HCT116 (cell line): ENCODE results near the gene USH1G. TPM values are rescaled to one million over a fixed set of nuclear protein-coding genes. Genes with fewer than 3 reads are reported as not detected.

Experiments
- ATAC-seq: fragments of 200-7000 bp; cut with Tn5 transposase; 2 replicates; pipeline ENCODE4 v1.9.1; 2020; ENCODE audit warnings: mild to moderate bottlenecking, moderate library complexity
- BruUV-seq: library from RNA; stranded (reverse); fragments of 400-500 nt; replicated peaks from 2 replicates; lab custom pipeline; 2021; lab: Mats Ljungman, UMichigan
- CTCF ChIA-PET: fragments of 300-600 bp; sonication (Branson Sonifier 250); formaldehyde crosslinking; loops from one replicate; lab custom pipeline; 2021; ENCODE audit warnings: antibody characterized with exemption; lab: Charles Lee
- POLR2A ChIA-PET: fragments of 300-600, 350-600 bp; sonication (Branson Sonifier 250); formaldehyde crosslinking; loops from one replicate; lab custom pipeline; 2021; ENCODE audit warnings: antibody characterized with exemption; lab: Charles Lee
- RAD21 ChIA-PET, 2 experiments: fragments of 300-600 bp; sonication (Branson Sonifier 250); formaldehyde crosslinking; loops; one replicate each; lab custom pipeline; 2023; ENCODE audit warnings: low total read pairs in 2 of 2; ENCODE audit not compliant: uncharacterized antibody in 2 of 2, unreplicated experiment in 2 of 2, low non-redundant PET in 1 of 2; lab: Charles Lee
- DNase-seq: peaks from one replicate; pipeline ENCODE4 v3.0.0-alpha.2; 2010; ENCODE audit warnings: low read depth, low spot score
- H2AFZ ChIP-seq: fragments of 200-600 bp; shearing (Covaris generic), sonication (generic); 2 replicates; pipeline ENCODE4 v1.6.1; 2017; ENCODE audit warnings: low read depth, mixed run types, mixed read lengths, antibody characterized with exemption, low read length; ENCODE audit not compliant: poor library complexity, severe bottlenecking
- H3K27ac ChIP-seq: 2 replicates; pipeline ENCODE4 v1.5.1; 2012; ENCODE audit warnings: low read depth, low read length
- H3K27me3 ChIP-seq: fragments of 200-600 bp; sonication (generic); 2 replicates; pipeline ENCODE4 v1.6.1; 2016; ENCODE audit warnings: mixed run types, low read length, mixed read lengths; ENCODE audit not compliant: insufficient read depth
- H3K36me3 ChIP-seq, 2 experiments: fragments of 200-500 bp in 1 of 2; fragments of 200-600 bp in 1 of 2; sonication (Bioruptor generic) in 1 of 2; sonication (generic) in 1 of 2; 2 replicates each; pipeline versions ENCODE4 v1.5.1 to v1.6.1; 2014 to 2016; ENCODE audit warnings: low read length in 2 of 2, inconsistent platforms in 1 of 2, mixed read lengths in 1 of 2, mixed run types in 1 of 2; ENCODE audit not compliant: insufficient read depth in 2 of 2, control insufficient read depth in 1 of 2
- H3K4me1 ChIP-seq, 2 experiments: fragments of 200-600 bp in 1 of 2; sonication (generic) in 1 of 2; 2 replicates each; pipeline versions ENCODE4 v1.5.1 to v1.6.1; 2012 to 2017; ENCODE audit warnings: low read length in 2 of 2, inconsistent platforms in 1 of 2, mild to moderate bottlenecking in 1 of 2, mixed read lengths in 1 of 2, mixed run types in 1 of 2, moderate library complexity in 1 of 2; ENCODE audit not compliant: insufficient read depth in 2 of 2, control insufficient read depth in 1 of 2
- H3K4me2 ChIP-seq: fragments of 200-600 bp; sonication (generic); 2 replicates; pipeline ENCODE4 v1.6.1; 2017; ENCODE audit warnings: mixed run types, low read length, mixed read lengths
- H3K4me3 ChIP-seq, 2 experiments: fragments of 200-600 bp in 1 of 2; sonication (generic) in 1 of 2; replicated peaks in 1 of 2; 2 replicates each; pipeline ENCODE4 v1.5.1; 2011 to 2016; ENCODE audit warnings: low read length in 2 of 2, control low read depth in 1 of 2, low read depth in 1 of 2, mild to moderate bottlenecking in 1 of 2, mixed read lengths in 1 of 2, mixed run types in 1 of 2
- H3K79me2 ChIP-seq: fragments of 200-600 bp; sonication (generic); 2 replicates; pipeline ENCODE4 v1.6.1; 2017; ENCODE audit warnings: mild to moderate bottlenecking, mixed run types, low read length, moderate library complexity, mixed read lengths; ENCODE audit not compliant: insufficient read depth
- H3K9ac ChIP-seq: fragments of 200-600 bp; sonication (generic); 2 replicates; pipeline ENCODE4 v1.6.1; 2016; ENCODE audit warnings: low read length, mixed read lengths
- H3K9me2 ChIP-seq: fragments of 200-600 bp; sonication (generic), shearing (Covaris generic); 2 replicates; pipeline ENCODE4 v1.6.1; 2017; ENCODE audit warnings: mixed run types, mild to moderate bottlenecking, moderate library complexity; ENCODE audit not compliant: insufficient read depth
- H3K9me3 ChIP-seq, 2 experiments: fragments of 200-500 bp in 1 of 2; fragments of 200-600 bp in 1 of 2; sonication (Bioruptor generic) in 1 of 2; sonication (generic) in 1 of 2; 2 replicates each; pipeline ENCODE4 v1.6.1; 2014 to 2017; ENCODE audit warnings: low read length in 2 of 2, mixed read lengths in 2 of 2, inconsistent platforms in 1 of 2, low read depth in 1 of 2, mild to moderate bottlenecking in 1 of 2, mixed run types in 1 of 2, moderate library complexity in 1 of 2; ENCODE audit not compliant: control insufficient read depth in 1 of 2, insufficient read depth in 1 of 2
- H4K20me1 ChIP-seq: fragments of 200-600 bp; sonication (generic), shearing (Covaris generic); 2 replicates; pipeline ENCODE4 v1.6.1; 2017; ENCODE audit warnings: mixed run types, mild to moderate bottlenecking, moderate library complexity; ENCODE audit not compliant: insufficient read depth
- CBX3 ChIP-seq: IDR thresholded peaks from 2 replicates; pipeline ENCODE4 v1.6.1; 2012; ENCODE audit warnings: low read depth
- CTCF ChIP-seq, 3 experiments: fragments of 200-600 bp in 1 of 3; sonication (generic) in 1 of 3; IDR thresholded peaks in 2 of 3; conservative IDR thresholded peaks in 1 of 3; 2 replicates each; pipeline ENCODE4 v1.5.1; 2012 to 2017; ENCODE audit warnings: low read depth in 2 of 3, low read length in 2 of 3, antibody characterized with exemption in 1 of 3, borderline replicate concordance in 1 of 3, control low read depth in 1 of 3, mild to moderate bottlenecking in 1 of 3, mixed read lengths in 1 of 3, mixed run types in 1 of 3, moderate library complexity in 1 of 3; ENCODE audit not compliant: insufficient read depth in 1 of 3
- EGR1 ChIP-seq: IDR thresholded peaks from 2 replicates; pipeline ENCODE4 v1.6.1; 2012; ENCODE audit warnings: low read depth
- ELF1 ChIP-seq: IDR thresholded peaks from 2 replicates; pipeline ENCODE4 v1.6.1; 2012; ENCODE audit warnings: low read depth, borderline replicate concordance
- EZH2phosphoT487 ChIP-seq: fragments of 200-600 bp; IDR thresholded peaks from 2 replicates; pipeline ENCODE4 v1.6.1; 2018; ENCODE audit warnings: antibody characterized with exemption, borderline replicate concordance
- FOSL1 ChIP-seq: IDR thresholded peaks from 2 replicates; pipeline ENCODE4 v1.6.1; 2012; ENCODE audit warnings: low read depth
- JUND ChIP-seq: IDR thresholded peaks from 2 replicates; pipeline ENCODE4 v1.6.1; 2012
- MAX ChIP-seq: IDR thresholded peaks from 2 replicates; pipeline ENCODE4 v1.6.1; 2012
- POLR2A ChIP-seq: IDR thresholded peaks from 2 replicates; pipeline ENCODE4 v1.7.0; 2011; ENCODE audit warnings: borderline replicate concordance; ENCODE audit not compliant: insufficient read depth, insufficient read length; ENCODE audit errors: extremely low read depth
- YY1 ChIP-seq: IDR thresholded peaks from 2 replicates; pipeline ENCODE4 v1.6.1; 2011; ENCODE audit warnings: low read length, low read depth, moderate library complexity, mild to moderate bottlenecking; ENCODE audit not compliant: insufficient replicate concordance; ENCODE audit errors: extremely low read depth
- intact Hi-C: fragments of 100-400 bp; cut with micrococcal nuclease; formaldehyde crosslinking; loops from 2 replicates; pipeline ENCODE4 v1.10.0; 2022
- total RNA-seq: library from RNA; stranded (reverse); gene quantifications from one replicate; pipeline ENCODE4 v1.2.1, GENCODE V29; 2021; ENCODE audit not compliant: unreplicated experiment
- TF ChIP-seq, protein P1 (sequence below): IDR thresholded peaks from 2 replicates; pipeline ENCODE4 v1.6.1; 2012; ENCODE audit warnings: low read depth
- TF ChIP-seq, protein P2 (sequence below): IDR thresholded peaks from 2 replicates; pipeline ENCODE4 v1.6.1; 2012

Gene USH1G
- total RNA-seq, 1 experiment from 2014 or later = 3.1 TPM

DNA sequence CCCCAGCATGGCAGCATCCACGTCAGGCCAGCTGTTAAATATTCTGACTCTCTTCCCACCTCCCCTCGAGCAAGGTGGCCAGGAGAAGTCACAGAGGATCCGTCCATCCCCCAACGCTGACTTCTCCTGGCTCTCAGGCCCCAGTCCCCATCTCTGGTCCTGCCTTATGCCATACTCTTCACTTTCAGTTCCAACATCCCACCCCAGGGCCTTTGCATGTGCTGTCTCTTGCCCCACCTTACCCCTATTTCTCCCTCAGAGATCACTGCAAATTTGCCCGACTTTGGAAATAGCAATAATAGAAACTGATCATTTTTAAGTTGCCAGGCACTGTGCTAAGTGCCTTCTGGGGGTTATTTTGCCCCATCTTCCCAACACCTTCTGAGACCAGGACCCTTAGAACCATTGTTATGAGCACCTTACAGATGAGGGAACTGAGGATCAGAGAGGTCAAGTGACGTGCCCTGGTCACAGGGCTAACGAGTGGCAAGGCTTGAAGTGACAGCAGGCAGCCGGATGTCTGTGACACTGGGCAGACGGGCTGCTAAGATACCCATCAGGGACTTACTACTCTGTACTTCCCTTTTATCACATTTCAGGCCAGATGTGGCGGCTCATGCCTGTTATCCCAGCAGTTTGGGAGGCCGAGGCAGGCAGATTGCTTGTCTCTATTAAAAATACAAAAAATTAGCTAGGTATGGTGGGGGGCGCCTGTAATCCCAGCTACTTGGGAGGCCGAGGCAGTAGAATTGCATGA, 31.8 kb upstream of the USH1G start (continued):
- TF ChIP-seq ELF1 (no peak), FOSL1 (no peak), MAX (no peak), EZH2phosphoT487 (no peak)

GRCh38 chr17:74954115-74954514, 31.1 kb upstream of the USH1G start:
- no TSS peak for BruUV-seq
- Histone ChIP-seq H3K9me2 (no peaks in the 10 kb centered on the region), H3K4me3 (no peak overlapping the region), H3K4me2 (no peak overlapping the region), H3K79me2 (no peaks in the 10 kb centered on the region), H2AFZ (no peak overlapping the region), H3K9me3 (no peaks in the 10 kb centered on the region), H3K36me3 (no peaks in the 10 kb centered on the region), H3K27ac (no peak overlapping the region), H3K9ac (no peak overlapping the region), H3K27me3 (no peaks in the 10 kb centered on the region), H3K4me1 (peaks cover 2 to 16% of the 10 kb centered on the region in 2 experiments; a peak in 3 of 4 replicates), H4K20me1 (no peaks in the 10 kb centered on the region)
- intact Hi-C loops = no loop called here
- CTCF ChIA-PET = no interaction called here
- ATAC-seq (no peak), DNase-seq (no peak)
- POLR2A ChIA-PET = no interaction called here
- no peak for TF ChIP-seq CBX3
- no peak for TF ChIP-seq POLR2A
- TF ChIP-seq JUND = no peak
- no peak for TF ChIP-seq YY1
- TF ChIP-seq MAX = no peak
- TF ChIP-seq FOSL1 = no peak
- TF ChIP-seq, protein P1, sequence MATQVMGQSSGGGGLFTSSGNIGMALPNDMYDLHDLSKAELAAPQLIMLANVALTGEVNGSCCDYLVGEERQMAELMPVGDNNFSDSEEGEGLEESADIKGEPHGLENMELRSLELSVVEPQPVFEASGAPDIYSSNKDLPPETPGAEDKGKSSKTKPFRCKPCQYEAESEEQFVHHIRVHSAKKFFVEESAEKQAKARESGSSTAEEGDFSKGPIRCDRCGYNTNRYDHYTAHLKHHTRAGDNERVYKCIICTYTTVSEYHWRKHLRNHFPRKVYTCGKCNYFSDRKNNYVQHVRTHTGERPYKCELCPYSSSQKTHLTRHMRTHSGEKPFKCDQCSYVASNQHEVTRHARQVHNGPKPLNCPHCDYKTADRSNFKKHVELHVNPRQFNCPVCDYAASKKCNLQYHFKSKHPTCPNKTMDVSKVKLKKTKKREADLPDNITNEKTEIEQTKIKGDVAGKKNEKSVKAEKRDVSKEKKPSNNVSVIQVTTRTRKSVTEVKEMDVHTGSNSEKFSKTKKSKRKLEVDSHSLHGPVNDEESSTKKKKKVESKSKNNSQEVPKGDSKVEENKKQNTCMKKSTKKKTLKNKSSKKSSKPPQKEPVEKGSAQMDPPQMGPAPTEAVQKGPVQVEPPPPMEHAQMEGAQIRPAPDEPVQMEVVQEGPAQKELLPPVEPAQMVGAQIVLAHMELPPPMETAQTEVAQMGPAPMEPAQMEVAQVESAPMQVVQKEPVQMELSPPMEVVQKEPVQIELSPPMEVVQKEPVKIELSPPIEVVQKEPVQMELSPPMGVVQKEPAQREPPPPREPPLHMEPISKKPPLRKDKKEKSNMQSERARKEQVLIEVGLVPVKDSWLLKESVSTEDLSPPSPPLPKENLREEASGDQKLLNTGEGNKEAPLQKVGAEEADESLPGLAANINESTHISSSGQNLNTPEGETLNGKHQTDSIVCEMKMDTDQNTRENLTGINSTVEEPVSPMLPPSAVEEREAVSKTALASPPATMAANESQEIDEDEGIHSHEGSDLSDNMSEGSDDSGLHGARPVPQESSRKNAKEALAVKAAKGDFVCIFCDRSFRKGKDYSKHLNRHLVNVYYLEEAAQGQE = no peak
- no peak for TF ChIP-seq EGR1
- TF ChIP-seq, protein P2, sequence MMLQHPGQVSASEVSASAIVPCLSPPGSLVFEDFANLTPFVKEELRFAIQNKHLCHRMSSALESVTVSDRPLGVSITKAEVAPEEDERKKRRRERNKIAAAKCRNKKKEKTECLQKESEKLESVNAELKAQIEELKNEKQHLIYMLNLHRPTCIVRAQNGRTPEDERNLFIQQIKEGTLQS = no peak
- TF ChIP-seq ELF1 = no peak
- TF ChIP-seq CTCF (IDR thresholded peaks at IDR 0.05 in 2 of 3, conservative IDR thresholded peaks at IDR 0.05 in 1 of 3; ENCODE audit: borderline replicate concordance in 1 of 3, insufficient read depth in 1 of 3, low read depth in 2 of 3, low read length in 2 of 3) = no peak
- no peak for TF ChIP-seq EZH2phosphoT487
- RAD21 ChIA-PET = interaction anchor here in 1 of 2 experiments (1.2 kb wide), 1 partner anchor 18 kb away, joined by 3 read pairs; the partner anchor contains the start of gene HID1
